ENCODE data around the gene NPAS3. TPM values are rescaled to one million over a fixed set of nuclear protein-coding genes. Genes with fewer than 3 reads are reported as not detected.

The NPAS3 gene
- total RNA-seq, 1 experiment from 2014 or later, result not detected

DNA sequence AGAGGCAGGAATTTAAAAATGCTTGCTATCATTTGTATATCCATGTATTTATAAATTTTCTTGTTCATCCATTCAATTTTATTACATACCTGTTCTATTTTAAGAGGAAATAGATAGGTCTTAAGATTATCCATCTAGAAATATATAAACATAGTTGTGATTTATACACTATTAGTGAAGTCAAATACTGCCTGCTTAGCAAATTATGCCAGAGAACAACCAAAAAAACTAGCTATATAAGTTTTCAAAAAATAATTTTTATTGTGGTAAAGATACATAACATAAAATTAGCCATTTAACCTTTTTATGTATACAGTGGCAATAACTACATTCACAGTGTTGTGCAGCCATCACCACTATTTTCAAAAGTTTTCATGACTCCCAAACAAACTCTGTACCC is 237.3 kb downstream of the NPAS3 start:
- no peak for DNase-seq (ENCODE audit: low read depth, low spot score)

DNA sequence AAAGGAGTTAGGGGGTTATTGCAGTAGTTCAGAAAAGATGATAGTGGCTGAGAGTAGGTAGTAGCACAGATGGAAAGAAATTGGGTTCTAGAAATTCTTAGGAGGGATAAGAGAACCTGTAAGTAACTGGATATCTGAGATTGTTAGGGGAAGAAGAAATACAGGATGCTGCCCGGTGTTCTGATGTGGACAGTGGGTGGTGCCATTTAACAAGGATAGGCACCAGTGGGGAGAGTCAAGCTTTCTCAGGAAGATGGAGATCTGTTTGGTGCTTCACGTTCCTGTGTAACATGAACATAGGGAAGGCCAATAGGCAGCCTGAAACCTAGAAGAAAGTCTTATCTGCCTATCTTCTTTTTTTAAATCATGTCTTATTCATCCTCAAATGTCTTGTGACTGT is 245.9 kb downstream of the NPAS3 start:
- H3K9me2 ChIP-seq (ENCODE audit: insufficient read depth), result no peaks in the 10 kb centered on the region

More for the DNA sequence above, 237.3 kb downstream of the NPAS3 start:
- ATAC-seq, result no peak
- H3K27me3 ChIP-seq (ENCODE audit: insufficient read depth, low read length), result no peaks in the 10 kb centered on the region
- no peak overlapping the region for H3K27ac ChIP-seq (ENCODE audit: low read depth, low read length)
- intact Hi-C loops (cut with micrococcal nuclease), result no loop called here
- no TSS peak for BruUV-seq (replicated peaks)
- H3K9me2 ChIP-seq (ENCODE audit: insufficient read depth), result no peaks in the 10 kb centered on the region
- H3K4me3 ChIP-seq (replicated peaks in 1 of 2; ENCODE audit: low read depth in 1 of 2, low read length in 2 of 2), result no peak overlapping the region
- H3K9ac ChIP-seq (ENCODE audit: low read length), result no peak overlapping the region
- H3K4me1 ChIP-seq (ENCODE audit: control insufficient read depth in 1 of 2, insufficient read depth in 2 of 2, low read length in 2 of 2), result no peaks in the 10 kb centered on the region
- no peaks in the 10 kb centered on the region for H3K79me2 ChIP-seq (ENCODE audit: insufficient read depth, low read length)
- no peaks in the 10 kb centered on the region for H4K20me1 ChIP-seq (ENCODE audit: insufficient read depth)
- H3K9me3 ChIP-seq (ENCODE audit: control insufficient read depth in 1 of 2, insufficient read depth in 1 of 2, low read depth in 1 of 2, low read length in 2 of 2), result no peaks in the 10 kb centered on the region
- no peak for TF ChIP-seq EZH2phosphoT487 (IDR thresholded peaks at IDR 0.05; ENCODE audit: borderline replicate concordance)
- TF ChIP-seq ATF3 (IDR thresholded peaks at IDR 0.05), result no peak
- no peak overlapping the region for H3K4me2 ChIP-seq (ENCODE audit: low read length)
- H2AFZ ChIP-seq (ENCODE audit: low read depth, low read length, poor library complexity, severe bottlenecking), result no peak overlapping the region
- ChIA-PET POLR2A (no interaction called here), RAD21 (ENCODE audit: low non-redundant PET in 1 of 2, low total read pairs in 2 of 2, uncharacterized antibody in 2 of 2, unreplicated experiment in 2 of 2) (no interaction called here), CTCF (no interaction called here)
- no peaks in the 10 kb centered on the region for H3K36me3 ChIP-seq (ENCODE audit: control insufficient read depth in 1 of 2, insufficient read depth in 2 of 2, low read length in 2 of 2)

More for the DNA sequence above, 245.9 kb downstream of the NPAS3 start:
- no TSS peak for BruUV-seq (replicated peaks)
- DNase-seq (ENCODE audit: low read depth, low spot score), result no peak
- no peak for ATAC-seq
- Histone ChIP-seq H2AFZ (ENCODE audit: low read depth, low read length, poor library complexity, severe bottlenecking) (no peak overlapping the region), H3K9ac (ENCODE audit: low read length) (no peak overlapping the region), H3K27ac (ENCODE audit: low read depth, low read length) (no peak overlapping the region), H3K9me3 (ENCODE audit: control insufficient read depth in 1 of 2, insufficient read depth in 1 of 2, low read depth in 1 of 2, low read length in 2 of 2) (no peaks in the 10 kb centered on the region), H3K4me2 (ENCODE audit: low read length) (no peak overlapping the region), H3K36me3 (ENCODE audit: control insufficient read depth in 1 of 2, insufficient read depth in 2 of 2, low read length in 2 of 2) (no peaks in the 10 kb centered on the region), H3K79me2 (ENCODE audit: insufficient read depth, low read length) (no peaks in the 10 kb centered on the region), H3K4me3 (replicated peaks in 1 of 2; ENCODE audit: low read depth in 1 of 2, low read length in 2 of 2) (no peak overlapping the region), H3K27me3 (ENCODE audit: insufficient read depth, low read length) (no peaks in the 10 kb centered on the region; the same call in 1 of the 2 replicates), H4K20me1 (ENCODE audit: insufficient read depth) (no peaks in the 10 kb centered on the region), H3K4me1 (ENCODE audit: control insufficient read depth in 1 of 2, insufficient read depth in 2 of 2, low read length in 2 of 2) (no peaks in the 10 kb centered on the region)
- intact Hi-C loops (cut with micrococcal nuclease), result no loop called here
- RAD21 ChIA-PET (ENCODE audit: low non-redundant PET in 1 of 2, low total read pairs in 2 of 2, uncharacterized antibody in 2 of 2, unreplicated experiment in 2 of 2), result no interaction called here
- CTCF ChIA-PET, result no interaction called here
- TF ChIP-seq, protein P1, sequence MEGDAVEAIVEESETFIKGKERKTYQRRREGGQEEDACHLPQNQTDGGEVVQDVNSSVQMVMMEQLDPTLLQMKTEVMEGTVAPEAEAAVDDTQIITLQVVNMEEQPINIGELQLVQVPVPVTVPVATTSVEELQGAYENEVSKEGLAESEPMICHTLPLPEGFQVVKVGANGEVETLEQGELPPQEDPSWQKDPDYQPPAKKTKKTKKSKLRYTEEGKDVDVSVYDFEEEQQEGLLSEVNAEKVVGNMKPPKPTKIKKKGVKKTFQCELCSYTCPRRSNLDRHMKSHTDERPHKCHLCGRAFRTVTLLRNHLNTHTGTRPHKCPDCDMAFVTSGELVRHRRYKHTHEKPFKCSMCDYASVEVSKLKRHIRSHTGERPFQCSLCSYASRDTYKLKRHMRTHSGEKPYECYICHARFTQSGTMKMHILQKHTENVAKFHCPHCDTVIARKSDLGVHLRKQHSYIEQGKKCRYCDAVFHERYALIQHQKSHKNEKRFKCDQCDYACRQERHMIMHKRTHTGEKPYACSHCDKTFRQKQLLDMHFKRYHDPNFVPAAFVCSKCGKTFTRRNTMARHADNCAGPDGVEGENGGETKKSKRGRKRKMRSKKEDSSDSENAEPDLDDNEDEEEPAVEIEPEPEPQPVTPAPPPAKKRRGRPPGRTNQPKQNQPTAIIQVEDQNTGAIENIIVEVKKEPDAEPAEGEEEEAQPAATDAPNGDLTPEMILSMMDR (IDR thresholded peaks at IDR 0.05 in 2 of 3, conservative IDR thresholded peaks at IDR 0.05 in 1 of 3; ENCODE audit: borderline replicate concordance in 1 of 3, insufficient read depth in 1 of 3, low read depth in 2 of 3, low read length in 2 of 3), result no peak
- no peak for TF ChIP-seq ATF3 (IDR thresholded peaks at IDR 0.05)
- TF ChIP-seq FOSL1 (IDR thresholded peaks at IDR 0.05; ENCODE audit: low read depth), result no peak
- TF ChIP-seq ELF1 (IDR thresholded peaks at IDR 0.05; ENCODE audit: borderline replicate concordance, low read depth), result no peak
- TF ChIP-seq ZNF274 (IDR thresholded peaks at IDR 0.05; ENCODE audit: low read depth, low read length), result no peak
- no peak for TF ChIP-seq SRF (IDR thresholded peaks at IDR 0.05; ENCODE audit: low read depth)
- no peak for TF ChIP-seq POLR2AphosphoS5 (IDR thresholded peaks at IDR 0.05; ENCODE audit: low read depth, low read length)
- no peak for TF ChIP-seq RAD21 (IDR thresholded peaks at IDR 0.05; ENCODE audit: low read depth)
- TF ChIP-seq TCF7L2 (IDR thresholded peaks at IDR 0.05; ENCODE audit: borderline replicate concordance, extremely low read depth, insufficient read depth, insufficient read length), result no peak
- no peak for TF ChIP-seq POLR2A (IDR thresholded peaks at IDR 0.05; ENCODE audit: borderline replicate concordance, extremely low read depth, insufficient read depth, insufficient read length)
- TF ChIP-seq YY1 (IDR thresholded peaks at IDR 0.05; ENCODE audit: extremely low read depth, insufficient replicate concordance, low read depth, low read length), result no peak
- POLR2A ChIA-PET, result no interaction called here
